ENCODE measurements around the gene PDSS2.

The PDSS2 gene

DNA sequence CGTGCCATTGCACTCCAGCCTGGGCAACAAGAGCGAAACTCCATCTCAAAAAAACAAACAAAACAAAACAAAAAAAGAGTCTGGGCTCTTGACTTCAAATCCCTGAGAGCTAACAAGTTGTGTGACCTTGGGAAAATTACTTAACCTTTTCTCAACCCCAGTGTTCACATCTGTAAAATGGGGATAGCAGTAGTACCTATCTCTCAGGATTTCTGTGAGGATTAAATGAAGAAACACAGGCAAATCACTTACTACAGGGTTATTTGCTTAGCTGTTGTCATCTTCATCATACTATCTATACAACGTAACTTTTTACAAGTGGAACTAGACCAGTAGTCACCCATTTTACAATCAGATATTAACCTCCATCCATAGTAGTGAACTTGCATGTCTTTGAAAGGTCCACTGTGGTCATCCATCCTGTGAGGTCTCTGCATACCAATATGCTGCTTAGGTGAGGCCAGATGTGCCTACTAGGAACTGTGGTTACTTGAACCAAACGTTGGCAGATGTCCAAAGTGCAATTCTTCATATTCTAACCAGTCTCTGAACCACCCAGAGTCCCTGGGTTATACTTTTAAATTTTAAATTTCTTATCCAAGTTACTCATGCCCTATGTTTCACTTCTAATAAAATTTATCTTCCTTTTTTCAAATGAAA, 215.2 kb downstream of the PDSS2 start:
- Histone ChIP-seq H3K9me3 (ENCODE audit: insufficient read depth, low read length) (no peaks in the 10 kb centered on the region), H3K27me3 (ENCODE audit: low read depth, low read length) (no peaks in the 10 kb centered on the region), H3K9ac (ENCODE audit: low read length) (no peak overlapping the region), H3K79me2 (ENCODE audit: low read length) (no peaks in the 10 kb centered on the region), H3K4me1 (ENCODE audit: low read length) (0 out of 2 replicates have a peak, but pooled peaks cover 6% of the 10 kb centered on the region), H2AFZ (ENCODE audit: low read depth, low read length) (no peak overlapping the region), H4K20me1 (ENCODE audit: insufficient read depth, low read length) (no peaks in the 10 kb centered on the region), H3K4me2 (ENCODE audit: low read length) (no peak overlapping the region), H3K27ac (ENCODE audit: low read length) (no peak overlapping the region), H3K4me3 (ENCODE audit: low read length) (no peak overlapping the region), H3K36me3 (replicated peaks; ENCODE audit: low read depth, low read length) (no peaks in the 10 kb centered on the region)
- TF ChIP-seq, protein P1, sequence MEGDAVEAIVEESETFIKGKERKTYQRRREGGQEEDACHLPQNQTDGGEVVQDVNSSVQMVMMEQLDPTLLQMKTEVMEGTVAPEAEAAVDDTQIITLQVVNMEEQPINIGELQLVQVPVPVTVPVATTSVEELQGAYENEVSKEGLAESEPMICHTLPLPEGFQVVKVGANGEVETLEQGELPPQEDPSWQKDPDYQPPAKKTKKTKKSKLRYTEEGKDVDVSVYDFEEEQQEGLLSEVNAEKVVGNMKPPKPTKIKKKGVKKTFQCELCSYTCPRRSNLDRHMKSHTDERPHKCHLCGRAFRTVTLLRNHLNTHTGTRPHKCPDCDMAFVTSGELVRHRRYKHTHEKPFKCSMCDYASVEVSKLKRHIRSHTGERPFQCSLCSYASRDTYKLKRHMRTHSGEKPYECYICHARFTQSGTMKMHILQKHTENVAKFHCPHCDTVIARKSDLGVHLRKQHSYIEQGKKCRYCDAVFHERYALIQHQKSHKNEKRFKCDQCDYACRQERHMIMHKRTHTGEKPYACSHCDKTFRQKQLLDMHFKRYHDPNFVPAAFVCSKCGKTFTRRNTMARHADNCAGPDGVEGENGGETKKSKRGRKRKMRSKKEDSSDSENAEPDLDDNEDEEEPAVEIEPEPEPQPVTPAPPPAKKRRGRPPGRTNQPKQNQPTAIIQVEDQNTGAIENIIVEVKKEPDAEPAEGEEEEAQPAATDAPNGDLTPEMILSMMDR (IDR thresholded peaks at IDR 0.05; ENCODE audit: low read depth, low read length), result no peak
- no peak for TF ChIP-seq EZH2phosphoT487 (IDR thresholded peaks at IDR 0.05; ENCODE audit: low read depth)

DNA sequence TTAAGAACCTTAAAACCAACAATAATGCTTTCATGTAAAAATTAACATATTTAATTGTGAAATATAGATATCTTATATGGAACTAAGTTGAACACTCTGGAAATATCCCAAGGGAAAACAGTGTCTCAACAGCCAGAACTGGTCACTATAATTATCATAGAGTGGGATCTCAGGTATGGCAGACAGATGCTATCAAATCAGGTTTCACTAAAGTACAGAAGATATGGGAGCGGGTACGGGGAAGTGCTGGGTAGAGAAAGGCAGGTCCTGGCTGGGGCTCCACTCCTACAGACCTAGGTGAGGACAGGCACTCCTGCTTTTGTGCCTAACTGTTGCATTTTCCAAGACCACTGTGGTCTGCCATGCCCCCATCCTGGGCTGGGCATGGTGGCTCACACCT, 215.9 kb downstream of the PDSS2 start:
- Histone ChIP-seq H3K27me3 (ENCODE audit: low read depth, low read length) (no peaks in the 10 kb centered on the region), H3K9me3 (ENCODE audit: insufficient read depth, low read length) (no peaks in the 10 kb centered on the region), H3K79me2 (ENCODE audit: low read length) (no peaks in the 10 kb centered on the region), H3K9ac (ENCODE audit: low read length) (no peak overlapping the region), H4K20me1 (ENCODE audit: insufficient read depth, low read length) (no peaks in the 10 kb centered on the region), H3K27ac (ENCODE audit: low read length) (no peak overlapping the region), H3K36me3 (replicated peaks; ENCODE audit: low read depth, low read length) (no peaks in the 10 kb centered on the region), H3K4me2 (ENCODE audit: low read length) (no peak overlapping the region), H3K4me1 (ENCODE audit: low read length) (0 out of 2 replicates have a peak, but pooled peaks cover 6% of the 10 kb centered on the region), H2AFZ (ENCODE audit: low read depth, low read length) (no peak overlapping the region), H3K4me3 (ENCODE audit: low read length) (no peak overlapping the region)
- TF ChIP-seq, protein P1 (IDR thresholded peaks at IDR 0.05; ENCODE audit: low read depth, low read length), result no peak
- no peak for TF ChIP-seq EZH2phosphoT487 (IDR thresholded peaks at IDR 0.05; ENCODE audit: low read depth)

DNA sequence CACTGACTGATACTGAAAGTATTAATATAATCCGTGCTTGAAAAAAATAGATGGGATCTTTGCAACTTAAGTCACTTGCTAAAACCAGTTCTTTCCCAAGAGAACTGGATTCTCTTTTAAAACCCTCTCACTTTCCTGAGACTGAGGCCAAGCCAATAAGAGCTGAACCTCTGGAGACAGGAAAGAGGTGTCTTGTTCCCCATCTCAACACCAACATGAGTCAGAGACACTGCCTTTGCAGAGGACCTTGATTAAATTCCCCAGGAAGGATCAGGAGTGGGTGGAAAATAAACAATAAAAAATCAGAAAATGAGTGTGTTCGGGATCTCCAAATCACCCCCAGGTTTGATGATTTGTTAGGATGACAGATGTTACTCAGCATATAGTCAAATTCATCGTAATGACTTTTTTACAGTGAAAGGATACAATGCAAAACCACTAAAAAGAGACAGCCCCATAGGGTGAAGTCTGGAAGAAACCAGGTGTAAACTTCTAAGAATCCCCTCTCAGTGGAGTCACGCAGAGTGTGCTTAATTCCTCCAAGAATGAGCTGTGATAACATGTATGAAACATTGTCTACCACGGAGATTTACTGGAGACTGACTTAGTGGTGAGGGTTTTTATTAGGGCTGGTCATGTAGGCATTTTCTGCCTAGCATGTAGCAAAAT, 221.2 kb downstream of the PDSS2 start:
- Histone ChIP-seq H3K4me2 (ENCODE audit: low read length) (no peak overlapping the region), H3K79me2 (ENCODE audit: low read length) (no peaks in the 10 kb centered on the region), H3K36me3 (replicated peaks; ENCODE audit: low read depth, low read length) (no peaks in the 10 kb centered on the region), H3K27me3 (ENCODE audit: low read depth, low read length) (no peaks in the 10 kb centered on the region), H3K4me3 (ENCODE audit: low read length) (no peak overlapping the region), H3K9me3 (ENCODE audit: insufficient read depth, low read length) (no peaks in the 10 kb centered on the region), H3K9ac (ENCODE audit: low read length) (no peak overlapping the region), H4K20me1 (ENCODE audit: insufficient read depth, low read length) (no peaks in the 10 kb centered on the region), H3K27ac (ENCODE audit: low read length) (no peak overlapping the region), H2AFZ (ENCODE audit: low read depth, low read length) (no peak overlapping the region), H3K4me1 (ENCODE audit: low read length) (no peaks in the 10 kb centered on the region)
- TF ChIP-seq, protein P1 (IDR thresholded peaks at IDR 0.05; ENCODE audit: low read depth, low read length), result no peak
- no peak for TF ChIP-seq EZH2phosphoT487 (IDR thresholded peaks at IDR 0.05; ENCODE audit: low read depth)

DNA sequence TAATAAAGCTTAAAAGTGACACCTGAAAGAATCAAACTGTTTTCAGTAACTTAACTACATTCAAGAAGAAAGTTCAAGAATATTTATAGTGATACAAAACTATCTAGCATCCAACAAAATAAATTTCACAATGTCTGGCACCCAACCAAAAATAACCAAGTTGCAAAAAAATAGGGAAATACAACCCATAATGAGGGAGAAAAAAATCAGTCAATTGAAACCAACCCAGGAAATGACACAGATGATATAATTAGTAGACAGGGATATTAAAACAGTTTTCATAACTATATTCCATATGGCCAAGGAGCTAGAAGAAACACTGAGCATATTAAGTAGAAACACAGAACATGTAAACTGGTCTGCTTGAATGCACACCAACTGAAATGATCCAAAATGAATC, 223.9 kb downstream of the PDSS2 start:
- H2AFZ ChIP-seq (ENCODE audit: low read depth, low read length), result no peak overlapping the region
- H3K79me2 ChIP-seq (ENCODE audit: low read length), result no peaks in the 10 kb centered on the region
- H3K4me3 ChIP-seq (ENCODE audit: low read length), result no peak overlapping the region
- no peak overlapping the region for H3K9ac ChIP-seq (ENCODE audit: low read length)
- H4K20me1 ChIP-seq (ENCODE audit: insufficient read depth, low read length), result no peaks in the 10 kb centered on the region
- H3K27ac ChIP-seq (ENCODE audit: low read length), result no peak overlapping the region
- H3K27me3 ChIP-seq (ENCODE audit: low read depth, low read length), result no peaks in the 10 kb centered on the region
- H3K4me2 ChIP-seq (ENCODE audit: low read length), result no peak overlapping the region
- H3K36me3 ChIP-seq (replicated peaks; ENCODE audit: low read depth, low read length), result no peaks in the 10 kb centered on the region
- H3K4me1 ChIP-seq (ENCODE audit: low read length), result no peaks in the 10 kb centered on the region
- TF ChIP-seq, protein P1 (IDR thresholded peaks at IDR 0.05; ENCODE audit: low read depth, low read length), result no peak
- TF ChIP-seq EZH2phosphoT487 (IDR thresholded peaks at IDR 0.05; ENCODE audit: low read depth), result no peak
- H3K9me3 ChIP-seq (ENCODE audit: insufficient read depth, low read length), result no peaks in the 10 kb centered on the region
